ENCODE results near the gene GLS.
"Not testable (repeated sequence)": the region's sequence is repeated elsewhere in the genome, so short reads cannot be mapped to it uniquely, and the experiment has no call there.

Gene GLS

DNA sequence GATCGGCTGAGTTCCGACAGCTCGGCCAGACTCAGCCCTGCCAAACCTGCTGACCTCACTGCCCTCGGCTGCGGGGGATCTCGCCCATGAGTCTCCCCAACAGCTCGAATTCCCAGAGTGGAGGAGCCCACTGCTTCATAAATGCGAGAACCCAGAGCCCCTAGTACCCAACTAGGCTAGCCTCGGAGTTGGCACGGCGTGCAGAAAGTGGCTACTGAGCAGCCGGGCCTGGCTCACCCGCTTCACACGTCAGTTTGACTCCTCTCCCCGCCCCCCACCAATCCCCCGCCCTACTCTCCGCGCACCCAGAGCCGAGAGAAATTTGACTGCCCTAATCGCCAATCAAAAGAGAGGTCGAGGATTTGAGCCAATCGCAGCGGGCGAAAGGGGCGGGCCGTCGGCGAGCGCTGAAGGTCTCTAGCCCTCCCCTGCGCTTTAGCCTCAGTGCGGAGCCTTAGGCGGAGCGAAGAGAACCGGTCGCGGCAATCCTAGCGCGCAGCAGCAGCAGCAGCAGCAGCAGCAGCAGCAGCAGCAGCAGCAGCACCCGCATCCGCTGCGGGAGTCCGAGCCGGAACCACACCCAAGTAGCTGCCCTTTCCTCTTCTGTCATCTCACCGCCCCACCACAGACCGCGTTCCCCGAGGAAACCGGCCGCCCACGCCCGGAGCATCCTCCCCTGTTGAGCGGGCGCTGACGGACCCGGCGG lies at the start of gene GLS:
TSS of gene GLS (plus strand) at position 444 of the 706 bp plus-strand sequence. CDS start 264 bp downstream, outside the sequence.
- peak; percentile 95 for DNase-seq

DNA sequence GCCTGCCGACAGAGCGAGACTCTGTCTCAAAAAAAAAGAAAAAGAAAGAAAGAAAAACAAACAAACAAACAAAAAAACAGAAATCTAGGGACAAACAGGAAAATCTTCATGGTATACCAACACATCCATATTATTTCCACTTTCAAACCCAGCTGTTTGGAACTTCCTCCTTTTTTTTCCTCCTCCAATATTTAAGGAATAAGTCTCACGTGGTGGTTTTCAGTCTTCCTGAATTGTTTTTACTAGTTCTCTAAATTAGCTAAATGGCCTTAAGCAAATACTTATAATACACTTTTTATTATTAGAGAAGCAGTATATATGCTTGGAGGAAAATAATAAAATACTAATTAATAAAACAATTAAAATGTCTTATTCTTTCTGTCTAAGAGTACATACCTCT lies 48.7 kb upstream of the GLS start:
- no peak for DNase-seq

DNA sequence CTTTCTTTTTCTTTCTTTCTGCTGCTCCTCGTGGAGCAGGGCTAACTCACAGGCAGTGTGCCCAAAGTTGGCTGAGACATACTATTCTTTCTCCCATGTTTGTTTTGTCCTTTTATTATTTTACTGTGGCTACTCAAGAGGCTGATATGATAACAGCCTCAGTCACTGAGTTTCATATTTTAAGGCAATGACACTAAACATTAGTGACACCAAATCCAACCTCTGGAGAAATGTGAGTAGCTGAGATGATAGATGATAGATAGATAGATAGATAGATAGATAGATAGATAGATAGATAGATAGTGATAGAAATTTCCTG lies 45.8 kb upstream of the GLS start:
- DNase-seq, result no peak

DNA sequence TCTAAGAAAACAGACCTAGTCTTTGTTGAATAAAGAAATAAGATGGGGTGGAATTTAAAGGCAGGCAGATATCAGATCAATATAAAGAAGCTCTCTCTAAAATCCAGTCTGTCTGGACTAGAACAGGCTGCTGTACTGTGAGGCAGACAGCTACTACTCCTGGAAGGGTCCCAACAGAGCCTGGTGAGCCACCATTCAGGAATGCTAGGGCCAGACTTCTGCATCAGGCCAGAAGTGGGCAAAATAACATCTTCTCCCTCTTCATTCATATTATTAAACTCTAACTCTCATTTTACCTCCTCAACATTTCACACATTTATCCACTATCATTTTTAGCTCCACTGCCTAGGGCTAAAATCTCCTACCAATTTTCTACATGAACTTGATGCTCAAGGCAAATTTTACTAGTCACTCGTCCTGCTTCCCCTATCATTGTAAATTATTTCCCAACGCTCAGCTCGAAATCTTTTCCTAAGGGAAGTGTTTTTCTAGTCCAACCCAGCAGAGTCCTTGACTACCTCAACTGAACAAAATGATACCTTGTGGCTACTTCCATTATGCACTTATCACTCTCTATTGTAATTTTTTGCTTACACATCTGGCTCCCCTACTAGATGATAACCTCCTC lies 45.2 kb upstream of the GLS start:
- no peak for DNase-seq

DNA sequence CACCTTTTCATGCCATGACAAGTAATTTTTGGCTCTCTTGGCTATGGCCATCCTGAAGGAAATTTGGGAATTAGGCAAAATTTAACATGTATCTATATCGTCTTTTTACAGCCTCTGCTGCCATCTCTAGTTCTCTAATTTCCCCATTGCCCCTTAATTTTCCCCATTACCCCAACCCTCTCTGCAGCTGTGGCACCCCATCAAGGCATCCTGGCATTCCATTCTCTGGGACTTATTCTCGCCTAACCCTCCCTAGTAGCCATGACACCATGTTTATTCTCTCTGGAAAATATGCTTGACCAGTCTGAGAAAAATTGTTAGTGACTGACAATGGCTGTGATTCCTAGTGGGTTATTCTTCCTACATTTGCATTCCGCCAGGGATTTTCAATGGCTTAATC lies 43.9 kb upstream of the GLS start:
- DNase-seq, result no peak

DNA sequence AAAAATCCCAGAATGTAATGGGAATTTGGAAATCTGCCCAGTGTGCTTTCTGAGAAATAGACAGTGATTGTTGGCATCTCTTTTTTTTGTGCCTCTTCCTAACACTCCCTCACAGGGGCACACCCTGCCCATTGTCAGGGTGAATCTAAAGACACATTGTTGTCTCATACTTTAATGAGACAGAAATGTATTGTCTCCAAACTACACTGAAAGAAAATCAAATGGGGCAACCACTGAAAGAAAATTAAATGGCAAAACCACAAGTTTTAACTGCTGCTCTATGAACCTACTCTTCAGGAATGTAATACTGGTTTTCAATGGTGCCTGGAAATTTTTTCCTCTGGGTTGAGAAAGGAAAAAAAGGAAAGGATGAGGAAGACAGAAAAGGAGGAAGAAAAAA lies 43.2 kb upstream of the GLS start:
- no peak for DNase-seq

DNA sequence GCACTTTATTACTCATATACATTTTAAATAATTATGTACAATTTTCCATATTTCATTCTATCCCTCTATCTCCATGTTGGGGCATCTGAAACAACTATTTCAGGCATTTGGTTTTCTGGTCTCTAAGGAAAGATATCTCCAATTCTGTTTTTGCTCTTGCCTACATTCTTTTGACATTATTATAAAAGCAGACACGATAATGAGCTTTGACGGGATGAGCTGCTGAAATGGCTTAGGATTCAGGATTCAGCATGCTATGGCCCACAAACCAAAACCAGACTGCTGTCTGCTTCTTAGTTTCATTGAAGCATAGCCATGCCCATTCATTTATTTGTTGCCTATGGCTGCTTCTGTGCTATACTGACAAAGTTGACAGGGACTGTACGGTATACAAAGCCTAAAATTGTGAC lies 42.7 kb upstream of the GLS start:
- DNase-seq, result no peak

DNA sequence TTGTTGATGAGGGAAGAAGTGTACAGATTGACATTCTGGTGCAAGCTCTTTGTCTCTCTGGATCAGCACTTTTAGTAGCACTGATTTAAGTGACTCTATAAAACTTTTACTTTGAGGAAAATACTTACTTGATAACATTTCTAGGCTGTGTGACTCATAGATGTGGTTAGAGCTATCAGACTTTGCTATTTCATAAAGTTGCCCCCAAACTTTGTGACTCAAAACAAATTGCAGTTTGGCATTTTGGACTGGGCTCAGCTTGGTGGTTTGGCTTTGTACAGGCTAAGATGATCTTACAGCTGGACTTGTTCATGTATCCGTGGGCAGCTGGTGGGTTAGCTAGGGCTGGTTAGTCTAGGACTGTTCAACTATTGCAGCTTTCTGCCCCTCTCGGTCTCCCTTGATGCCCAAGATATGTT lies 42.1 kb upstream of the GLS start:
- no peak for DNase-seq

DNA sequence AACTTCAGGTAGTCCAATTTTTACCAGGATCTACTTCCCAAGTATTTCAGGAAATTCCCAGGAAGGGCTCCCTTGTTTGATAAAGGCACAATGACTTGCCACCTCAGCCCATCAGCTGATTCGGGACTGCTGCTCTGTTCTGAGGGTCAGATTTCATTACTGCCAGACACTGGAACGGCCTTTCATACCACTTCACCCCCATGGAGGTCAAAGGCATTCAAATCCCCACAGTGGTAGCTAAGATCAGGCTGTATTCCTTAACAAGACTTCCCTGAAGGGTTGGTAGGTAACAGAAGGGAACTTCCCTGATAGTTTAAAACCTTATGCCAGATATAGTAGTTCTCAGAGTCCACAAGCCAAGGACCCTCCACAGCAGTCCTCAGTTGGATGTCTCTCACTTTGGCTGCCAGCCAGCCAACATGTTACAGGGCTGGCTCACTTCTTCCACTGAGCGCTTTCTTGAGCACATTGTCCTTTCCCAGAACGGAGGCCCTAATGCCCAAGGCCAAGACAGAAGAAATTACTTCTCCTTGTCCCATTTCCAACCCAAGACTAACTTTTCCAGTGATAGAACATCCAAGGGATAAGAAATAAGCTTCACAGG lies 40.0 kb upstream of the GLS start:
- DNase-seq, result no peak

DNA sequence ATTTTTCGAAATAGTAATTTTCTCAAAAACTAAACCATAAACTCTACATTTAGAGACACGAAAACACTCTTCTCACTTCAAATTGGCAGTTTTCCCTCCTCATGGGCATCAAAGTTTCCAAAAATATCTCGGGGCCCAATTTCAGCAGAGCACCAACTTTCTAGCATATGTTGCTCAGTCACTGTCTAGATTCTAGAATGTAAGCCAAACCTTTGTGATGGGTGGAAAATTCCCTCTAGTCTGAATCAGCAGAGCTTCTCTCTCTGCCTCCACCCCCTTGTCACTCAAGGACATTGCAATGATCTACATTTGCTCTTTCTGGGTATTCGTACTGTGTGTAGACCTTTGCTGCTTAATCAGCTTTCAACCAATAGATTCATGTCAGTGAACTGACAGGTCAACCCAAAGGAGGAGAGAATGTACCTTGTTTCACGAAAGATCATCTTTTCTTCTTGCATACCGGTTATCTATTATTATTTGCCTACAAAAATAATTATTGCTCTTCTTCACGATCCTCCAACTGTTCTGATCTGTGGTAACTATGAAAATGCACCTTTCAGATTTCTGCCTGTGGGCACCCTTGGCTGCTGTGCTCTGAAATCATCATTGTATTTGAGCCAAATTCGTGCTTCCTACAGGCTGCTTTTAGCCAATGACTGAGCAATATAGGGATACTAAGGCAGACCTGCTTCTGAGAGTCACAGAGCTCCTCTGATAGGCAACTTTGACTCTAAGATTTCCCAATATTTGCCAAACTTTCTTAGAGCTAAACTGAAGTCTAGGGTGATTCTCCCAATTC lies 38.7 kb upstream of the GLS start:
- no peak for DNase-seq

DNA sequence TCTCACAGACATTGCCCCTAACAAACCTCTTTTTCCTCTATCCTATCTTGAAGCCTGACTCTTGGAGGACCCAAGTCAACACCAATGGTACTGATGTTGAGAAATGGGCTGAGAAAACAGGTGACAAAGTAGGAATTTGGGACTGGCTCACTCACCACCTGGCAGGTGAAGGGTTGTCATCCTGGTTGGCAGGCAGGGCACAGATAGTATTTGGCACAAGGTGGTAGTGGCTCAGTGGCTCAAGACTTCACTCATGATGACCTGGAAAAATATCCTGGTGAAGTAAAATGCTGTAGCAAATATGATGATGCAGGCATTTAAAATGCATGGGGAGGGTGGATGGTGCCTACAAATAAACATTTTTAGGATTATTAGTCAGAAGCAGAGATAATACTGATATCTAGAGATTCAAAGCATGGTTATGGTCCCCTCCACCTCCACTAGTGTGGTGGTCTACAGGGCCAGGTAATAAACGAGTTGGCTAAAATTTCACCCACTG lies 38.0 kb upstream of the GLS start:
- DNase-seq, result no peak

DNA sequence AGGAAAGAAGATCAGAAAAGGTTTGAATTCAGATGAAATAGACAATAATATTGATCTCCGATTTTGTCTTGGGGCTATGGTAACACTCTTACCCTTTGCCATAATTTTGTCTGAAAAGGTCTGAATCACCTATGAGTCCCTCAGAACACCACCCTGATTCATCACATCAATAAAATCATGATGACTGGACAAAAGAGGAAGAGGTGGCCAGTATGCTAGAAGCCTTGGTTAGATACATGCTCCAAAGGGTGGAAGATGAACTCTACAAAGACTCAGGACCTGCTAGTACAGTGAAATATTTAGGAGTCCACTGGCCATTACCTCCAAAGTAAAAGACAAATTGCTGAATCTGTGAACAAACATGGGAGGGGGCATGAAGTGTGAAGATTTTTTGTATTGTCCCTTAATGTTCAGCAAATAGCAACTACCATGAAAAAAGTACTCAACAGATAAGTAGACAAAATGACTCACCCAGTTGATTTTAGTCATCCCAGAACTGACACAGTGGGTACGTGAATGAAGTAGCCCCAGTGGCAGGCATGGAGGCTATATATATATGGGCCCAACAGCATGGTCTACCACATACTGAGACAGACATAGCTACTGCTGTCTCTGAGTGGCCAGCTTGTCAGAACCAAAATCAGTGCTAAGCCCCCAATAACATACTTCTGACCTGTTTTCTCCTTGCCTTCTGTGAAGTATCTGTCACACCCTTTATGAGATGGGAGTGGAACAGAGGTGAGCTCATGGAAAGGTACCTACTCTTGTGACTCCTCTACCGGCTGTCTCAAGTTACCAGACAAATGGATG lies 36.5 kb upstream of the GLS start:
- no peak for DNase-seq

DNA sequence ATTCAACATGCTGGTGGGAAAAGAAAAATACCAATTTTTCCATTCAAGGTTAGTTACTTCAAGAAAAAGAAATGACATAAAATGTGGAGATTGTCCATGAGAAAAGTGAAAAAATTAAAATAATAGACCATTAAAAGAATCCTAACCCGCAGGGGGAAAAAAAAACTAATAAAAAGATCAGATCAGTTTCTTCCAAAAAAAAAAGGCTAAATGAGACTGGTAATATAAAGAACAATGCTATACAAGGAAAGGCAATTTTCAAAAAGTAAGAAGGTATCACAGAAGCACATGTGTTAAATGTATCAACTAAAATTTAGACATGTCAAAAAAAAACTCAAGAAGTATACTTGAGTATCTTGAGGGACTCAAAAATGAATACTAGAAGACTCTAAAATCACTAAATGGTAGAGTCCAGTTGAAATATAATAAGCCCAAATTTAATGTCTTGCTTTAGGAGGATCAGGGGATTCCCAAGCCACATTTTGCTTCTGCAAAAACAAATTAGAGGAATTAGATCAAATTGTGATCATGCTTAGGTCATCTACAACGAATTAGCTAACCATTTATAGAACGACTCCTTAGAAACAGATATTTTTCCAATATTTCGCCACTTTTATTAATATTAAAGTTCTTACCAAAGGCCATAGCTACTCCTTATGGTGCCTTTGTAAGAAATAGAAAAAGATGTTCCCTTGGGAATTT lies 35.8 kb upstream of the GLS start:
- no peak for DNase-seq

DNA sequence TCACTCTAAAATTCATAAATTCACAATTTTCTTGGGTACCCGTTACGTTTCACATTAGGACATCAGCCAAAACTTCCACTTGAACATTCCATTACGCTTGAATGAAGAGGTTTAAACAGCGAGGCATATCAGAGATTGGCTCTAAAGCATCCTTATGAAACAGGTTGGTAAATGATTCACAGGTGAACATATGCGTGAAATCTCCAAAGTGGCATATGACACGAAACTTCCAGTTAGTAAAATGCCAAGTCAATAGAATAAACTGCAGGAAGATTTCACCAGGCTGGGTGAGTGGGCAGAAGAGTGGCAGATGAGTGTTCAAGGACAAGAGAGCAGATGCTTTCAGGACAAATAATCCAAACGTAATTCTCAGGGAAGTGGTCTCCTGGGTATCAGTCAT lies 33.9 kb upstream of the GLS start:
- no peak for DNase-seq

DNA sequence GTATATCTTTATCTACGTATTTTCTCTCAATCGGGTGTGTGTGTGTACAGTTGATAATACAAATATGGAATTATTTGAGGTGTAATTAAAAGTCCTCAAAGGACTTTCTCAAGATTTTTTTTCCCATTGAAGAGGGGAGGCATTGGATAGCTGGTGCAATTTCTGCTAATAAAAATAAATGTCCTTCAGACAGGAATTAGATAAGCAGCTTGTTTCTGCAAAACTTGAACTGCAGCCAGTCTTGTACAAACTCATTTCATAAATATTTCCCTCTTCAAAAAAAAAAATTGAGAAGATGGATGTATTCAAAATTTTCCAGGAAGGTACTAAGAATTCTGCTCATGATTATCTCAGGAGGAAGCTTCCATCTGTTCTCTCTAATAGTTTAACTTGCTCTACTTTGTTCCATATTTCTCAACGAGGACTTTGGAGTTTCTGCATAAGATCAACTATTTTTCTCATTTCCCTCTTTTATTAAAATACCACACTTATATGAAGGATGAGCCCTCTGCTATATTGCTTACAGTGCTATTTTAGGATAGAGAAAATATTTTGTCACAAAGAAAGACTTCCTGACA lies 33.0 kb upstream of the GLS start:
- no peak for DNase-seq

DNA sequence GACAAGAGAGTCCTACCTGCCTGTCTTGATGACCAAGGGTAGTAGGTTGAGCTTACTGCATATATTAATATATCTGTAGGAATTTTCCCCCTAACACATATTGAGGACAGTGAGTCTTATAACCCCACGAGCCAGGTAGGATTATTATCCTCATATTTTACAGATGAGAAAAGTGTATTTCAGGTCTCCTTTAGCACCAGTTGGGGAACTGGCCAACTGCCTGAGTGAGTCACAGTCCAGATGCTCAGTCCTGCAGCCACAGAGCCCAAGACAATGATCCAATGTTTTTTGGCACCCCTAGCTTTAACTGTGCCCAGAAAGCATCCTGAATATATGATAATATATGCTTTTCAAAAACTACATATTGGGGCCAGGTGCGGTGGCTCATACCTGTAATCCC lies 30.8 kb upstream of the GLS start:
- DNase-seq, result no peak

DNA sequence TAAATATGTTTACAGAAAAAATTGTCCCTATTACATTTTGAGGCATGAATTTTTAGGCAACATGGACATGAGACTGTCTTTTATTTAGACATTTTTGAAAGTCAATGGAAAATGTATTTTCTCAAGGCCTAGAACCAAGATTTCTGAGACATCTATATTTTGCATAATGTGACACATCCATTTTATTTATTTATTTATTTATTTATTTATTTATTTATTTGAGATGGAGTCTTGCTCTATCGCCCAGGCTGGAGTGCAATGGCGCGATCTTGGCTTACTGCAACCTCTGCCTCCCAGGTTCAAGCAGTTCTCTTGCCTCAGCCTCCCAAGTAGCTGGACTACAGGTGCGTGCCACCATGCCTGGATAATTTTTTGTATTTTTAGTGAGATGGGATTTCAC lies 27.6 kb upstream of the GLS start:
- DNase-seq, result not testable (repeated sequence)

DNA sequence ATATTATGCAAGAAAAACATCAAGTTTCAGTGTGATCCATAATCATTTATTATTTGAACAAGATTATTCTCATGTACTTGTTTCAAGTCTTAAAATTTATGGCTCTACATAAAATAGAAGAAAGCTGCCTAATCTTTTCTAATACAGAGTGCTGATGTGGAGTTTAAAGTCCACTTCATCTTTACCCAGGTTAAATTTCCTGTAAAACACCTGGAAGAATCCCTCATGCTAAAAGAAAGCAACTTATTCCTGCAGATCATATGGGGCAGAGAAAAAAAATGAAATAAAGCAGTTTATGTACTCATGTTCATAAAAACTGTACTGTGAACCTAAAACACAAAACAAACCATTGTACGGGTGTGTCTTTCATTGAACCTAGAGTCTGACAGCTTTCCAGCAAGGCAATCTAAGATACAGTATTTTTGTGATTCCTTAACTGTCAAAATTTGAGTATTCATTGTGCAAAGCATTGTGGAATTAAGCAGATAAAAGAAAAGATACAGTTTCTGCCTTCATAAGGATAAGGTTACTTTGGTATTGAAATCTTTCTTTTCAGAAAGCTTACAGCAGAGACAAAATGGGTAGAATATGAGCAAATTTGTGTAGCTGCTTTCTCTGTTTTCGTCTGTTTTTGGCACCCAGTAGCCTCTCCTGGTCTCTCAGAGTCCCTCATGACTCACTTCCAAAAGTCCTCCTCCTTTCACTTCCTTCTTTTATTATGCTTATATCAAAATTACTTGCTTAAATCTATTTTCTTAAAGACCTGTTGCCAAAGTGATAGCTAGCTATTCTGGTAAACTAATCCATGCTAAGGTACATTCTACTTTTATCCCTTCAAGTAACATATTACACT lies 26.9 kb upstream of the GLS start:
- no peak for DNase-seq

DNA sequence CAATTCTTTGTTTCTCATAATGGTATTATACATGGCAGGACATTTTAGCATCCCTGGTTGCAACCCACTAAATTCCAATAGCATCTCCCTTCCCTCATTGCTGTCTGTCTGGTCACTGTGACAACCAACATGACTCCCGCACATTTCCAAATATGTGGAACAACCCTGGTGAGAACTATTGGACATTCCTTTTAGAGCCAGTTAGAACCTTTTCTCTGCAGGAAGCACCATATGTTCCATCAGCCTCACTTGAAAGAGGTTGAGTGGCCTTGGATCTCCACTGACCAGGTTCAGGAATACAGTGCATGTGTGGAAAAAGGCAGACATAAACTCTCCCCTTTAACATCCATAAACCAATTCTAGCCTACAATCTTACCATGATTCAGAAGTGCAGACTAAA lies 25.9 kb upstream of the GLS start:
- DNase-seq, result no peak

DNA sequence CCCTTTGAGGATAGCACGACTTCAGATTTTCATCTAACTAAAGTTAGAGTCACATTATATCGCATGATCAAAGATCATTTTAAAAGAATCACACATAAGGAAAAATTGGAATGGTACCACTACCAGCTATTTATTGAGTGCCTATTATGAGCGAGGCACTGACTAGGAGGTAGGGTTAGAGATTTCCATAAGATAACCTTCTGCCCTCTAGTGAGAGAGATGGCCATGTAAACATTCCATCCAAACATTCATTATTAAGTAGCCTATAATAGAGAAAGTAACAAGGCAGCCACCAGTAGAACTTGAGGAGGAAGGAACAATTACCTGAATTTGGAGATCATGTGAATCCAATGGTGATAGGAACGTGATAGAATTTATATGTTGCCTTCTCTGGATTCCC lies 25.4 kb upstream of the GLS start:
- no peak for DNase-seq

DNA sequence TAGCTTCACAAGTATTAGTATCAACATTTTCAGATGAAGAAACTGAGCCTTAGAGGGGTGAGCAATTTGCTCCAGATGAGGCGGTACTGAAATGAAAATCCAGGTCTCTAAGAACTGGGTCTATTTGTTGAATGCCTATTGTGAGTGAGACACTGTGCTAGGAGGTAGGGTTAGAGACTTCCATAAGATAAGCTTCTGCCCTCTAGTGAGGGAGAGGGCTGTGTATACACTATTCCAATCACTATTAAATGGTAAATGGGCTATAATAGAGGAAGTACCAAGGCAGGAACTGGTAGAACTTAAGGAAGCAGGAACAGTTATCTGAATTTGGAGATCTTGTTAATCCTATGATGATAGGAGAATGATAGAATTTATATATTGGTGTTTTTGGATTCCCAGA lies 23.6 kb upstream of the GLS start:
- DNase-seq, result no peak

All from NCI-H510A treated with DMSO at 0.1 percent for 48 hours (cell line).